GM21381 (cell line): ENCODE data around the gene PRR15L.
"Not testable (repeated sequence)": the region's sequence is repeated elsewhere in the genome, so short reads cannot be mapped to it uniquely, and the experiment has no call there.

Source experiments
- ATAC-seq: cut with Tn5 transposase; IDR thresholded peaks from one replicate; pipeline ENCODE4 v1.9.1; 2021; ENCODE audit warnings: mild to moderate bottlenecking, moderate library complexity; ENCODE audit not compliant: unreplicated experiment

PRR15L gene

GRCh38 chr17:47941246-47942095 is 16.2 kb downstream of the PRR15L start, which contains the start of gene PNPO:
TSS of gene PNPO (plus strand) at chr17:47941571. CDS start at chr17:47941676, 105 bp downstream.
- ATAC-seq = peak; percentile 93

- no peak for ATAC-seq
Observed at GRCh38 chr17:47937941-47938340, 19.7 kb downstream of the PRR15L start.

- no peak for ATAC-seq
Observed at GRCh38 chr17:47935961-47936360, 21.7 kb downstream of the PRR15L start.

GRCh38 chr17:47935468-47935867 is 22.2 kb downstream of the PRR15L start:
- ATAC-seq = not testable (repeated sequence)

GRCh38 chr17:47934856-47935255 is 22.8 kb downstream of the PRR15L start:
- ATAC-seq = no peak

GRCh38 chr17:47931848-47932247 is 25.8 kb downstream of the PRR15L start:
- no peak for ATAC-seq

- no peak for ATAC-seq
Observed at GRCh38 chr17:47929218-47930000, 28.3 kb downstream of the PRR15L start.

- ATAC-seq = no peak
Observed at GRCh38 chr17:47928415-47928814, 29.3 kb downstream of the PRR15L start.

- ATAC-seq = no peak
Observed at GRCh38 chr17:47927821-47928400, 29.8 kb downstream of the PRR15L start.

- no peak for ATAC-seq
Observed at GRCh38 chr17:47925678-47925988, 32.0 kb downstream of the PRR15L start.

- ATAC-seq = no peak
Observed at GRCh38 chr17:47924785-47925677, 32.7 kb downstream of the PRR15L start.

GRCh38 chr17:47919889-47920288 is 37.8 kb downstream of the PRR15L start:
- not testable (repeated sequence) for ATAC-seq

- no peak for ATAC-seq
Observed at GRCh38 chr17:47918991-47919390, 38.7 kb downstream of the PRR15L start.

- ATAC-seq = no peak
Observed at GRCh38 chr17:47918006-47918405, 39.7 kb downstream of the PRR15L start.

GRCh38 chr17:47917581-47917980 is 40.1 kb downstream of the PRR15L start:
- no peak for ATAC-seq

- ATAC-seq = no peak
Observed at GRCh38 chr17:47916489-47917208, 41.0 kb downstream of the PRR15L start.

GRCh38 chr17:47915776-47916398 is 41.8 kb downstream of the PRR15L start:
- no peak for ATAC-seq

GRCh38 chr17:47914306-47914948 is 43.3 kb downstream of the PRR15L start:
- ATAC-seq = no peak

GRCh38 chr17:47913050-47913449 is 44.6 kb downstream of the PRR15L start:
- no peak for ATAC-seq
